GM10248 (cell line): ENCODE measurements around the gene SOWAHB.

Experiments
- CTCF ChIA-PET: fragments of 300-600 bp; sonication (Branson Sonifier 250); formaldehyde crosslinking; extraction: SDS; loops from one replicate; lab custom pipeline; 2021; ENCODE audit warnings: antibody characterized with exemption; lab: Yijun Ruan, JAX
- POLR2A ChIA-PET: fragments of 350-650 bp; sonication (Branson Sonifier 250); formaldehyde crosslinking; extraction: SDS; loops from one replicate; lab custom pipeline; 2020; ENCODE audit warnings: antibody characterized with exemption; lab: Yijun Ruan, JAX
- DNase-seq: peaks from one replicate; pipeline ENCODE4 v3.0.0; 2012; ENCODE audit errors: extremely low spot score
- CTCF ChIP-seq: IDR thresholded peaks from 2 replicates; pipeline ENCODE4 v1.5.1; 2012; ENCODE audit warnings: mild to moderate bottlenecking, low read depth; ENCODE audit errors: extremely low read depth, missing control alignments, control extremely low read depth

SOWAHB gene

DNA sequence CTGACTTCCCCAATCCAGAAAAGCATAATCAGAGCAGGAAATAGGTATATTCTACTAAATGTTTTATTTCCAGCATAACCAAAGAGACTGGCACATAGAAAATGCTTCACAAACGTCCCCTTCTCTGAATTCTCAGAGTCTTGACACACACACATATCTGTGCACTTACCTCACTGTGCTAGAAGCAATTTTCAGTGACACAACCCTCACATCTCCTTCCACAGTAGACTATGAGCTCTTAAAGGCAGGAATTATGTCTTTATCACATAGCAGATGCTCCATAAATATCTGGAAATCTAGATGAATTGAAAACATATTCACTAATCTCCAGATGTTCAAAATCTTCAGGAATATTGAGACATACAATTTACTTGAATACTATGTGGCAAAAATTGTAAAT is 5.9 kb downstream of the SOWAHB start:
- TF ChIP-seq CTCF: no peak
- ChIA-PET POLR2A (no interaction called here), CTCF (interaction anchor here (0.6 to 1.4 kb wide), 3 partner anchors 11 to 21 kb away, joined by 3 read pairs; no protein-coding TSS in a partner anchor)
- no peak for DNase-seq

GRCh38 chr4:76886848-76887441 is 11.0 kb downstream of the SOWAHB start:
- no peak for TF ChIP-seq CTCF
- no peak for DNase-seq
- POLR2A ChIA-PET: no interaction called here
- CTCF ChIA-PET: interaction anchor here (1.1 to 1.4 kb wide), 3 partner anchors 11 to 103 kb away, joined by 3 to 5 read pairs (median 3); no protein-coding TSS in a partner anchor

GRCh38 chr4:76886214-76886613 is 11.7 kb downstream of the SOWAHB start:
- ChIA-PET POLR2A (interaction anchor here (1.3 kb wide), 1 partner anchor 63 kb away, joined by 4 read pairs; the partner anchor contains the start of gene SEPTIN11), CTCF (interaction anchor here (1.0 to 1.3 kb wide), 3 partner anchors 10 to 12 kb away, joined by 3 to 5 read pairs (median 3); partner anchors contain the start of gene SOWAHB)
- TF ChIP-seq CTCF: no peak
- no peak for DNase-seq

GRCh38 chr4:76883147-76883546 is 14.8 kb downstream of the SOWAHB start:
- no peak for DNase-seq
- no peak for TF ChIP-seq CTCF
- POLR2A ChIA-PET: no interaction called here
- CTCF ChIA-PET: interaction anchor here (1.0 to 2.0 kb wide), 4 partner anchors 9 to 25 kb away, joined by 3 to 4 read pairs (median 4); no protein-coding TSS in a partner anchor

DNA sequence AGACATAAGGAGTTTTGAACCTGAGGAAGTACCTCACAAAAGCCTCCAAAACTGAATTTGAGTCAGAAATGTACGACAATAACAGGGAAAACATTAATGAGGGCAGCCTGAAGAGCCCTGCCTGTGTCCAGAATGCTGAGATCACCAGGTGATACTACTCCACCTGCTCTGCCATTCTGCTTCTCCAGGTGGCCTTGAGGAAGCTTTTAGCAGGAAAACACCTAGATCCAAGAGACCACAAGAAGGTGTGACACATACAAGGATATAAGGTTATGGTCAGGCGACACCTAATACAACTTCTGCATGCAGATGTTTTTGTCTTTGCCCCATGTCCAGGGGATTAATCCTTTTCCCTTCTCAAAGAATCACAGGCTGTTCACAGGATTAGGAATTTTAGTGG is 15.3 kb downstream of the SOWAHB start:
- ChIA-PET POLR2A (no interaction called here), CTCF (interaction anchor here (1.0 to 1.3 kb wide), 3 partner anchors 13 to 25 kb away, joined by 3 to 4 read pairs (median 3); no protein-coding TSS in a partner anchor)
- DNase-seq: no peak
- TF ChIP-seq CTCF: no peak

DNA sequence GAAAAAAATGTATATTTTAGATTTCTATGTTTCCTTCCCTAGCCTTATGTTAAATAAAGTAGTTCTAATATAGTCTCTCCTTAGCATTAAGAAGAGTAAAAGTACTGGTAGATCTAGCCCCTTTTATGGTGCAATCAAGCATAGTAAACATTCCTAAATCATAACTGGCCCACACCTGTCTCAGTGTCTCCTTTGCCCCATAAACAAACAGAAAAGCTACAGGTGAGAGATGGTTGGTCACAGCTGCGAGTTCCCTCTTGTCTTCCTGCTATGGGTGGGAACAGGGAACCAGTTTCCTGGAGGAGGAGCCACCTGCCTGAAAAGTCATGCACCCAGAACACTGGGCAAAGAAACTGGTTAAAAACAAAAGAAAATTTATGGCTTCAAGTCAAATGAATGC is 16.6 kb downstream of the SOWAHB start:
- POLR2A ChIA-PET: no interaction called here
- no peak for TF ChIP-seq CTCF
- no peak for DNase-seq
- CTCF ChIA-PET: interaction anchor here (1.0 kb wide), 1 partner anchor 11 kb away, joined by 3 read pairs; no protein-coding TSS in a partner anchor
